HG02678 (cell line): ENCODE results near the gene REC114.
"Not testable (repeated sequence)": the region's sequence is repeated elsewhere in the genome, so short reads cannot be mapped to it uniquely, and the experiment has no call there.

Experiments used
- ATAC-seq: cut with Tn5 transposase; IDR thresholded peaks from one replicate; pipeline ENCODE4 v1.9.1; 2021; ENCODE audit warnings: mild to moderate bottlenecking, moderate library complexity; ENCODE audit not compliant: unreplicated experiment

The REC114 gene

GRCh38 chr15:73522011-73522410 lies 79.0 kb downstream of the REC114 start:
- ATAC-seq: no peak

- ATAC-seq: no peak
Measured at GRCh38 chr15:73524919-73525318, 82.0 kb downstream of the REC114 start.

- no peak for ATAC-seq
Measured at GRCh38 chr15:73527598-73527997, 84.6 kb downstream of the REC114 start.

GRCh38 chr15:73530649-73531048 lies 87.7 kb downstream of the REC114 start:
- ATAC-seq: no peak

GRCh38 chr15:73538123-73538522 lies 95.2 kb downstream of the REC114 start:
- ATAC-seq: no peak

- no peak for ATAC-seq
Measured at GRCh38 chr15:73538563-73539211, 95.7 kb downstream of the REC114 start.

- no peak for ATAC-seq
Measured at GRCh38 chr15:73539212-73540128, 96.5 kb downstream of the REC114 start.

GRCh38 chr15:73540161-73540560 lies 97.2 kb downstream of the REC114 start:
- ATAC-seq: no peak

GRCh38 chr15:73541479-73541878 lies 98.5 kb downstream of the REC114 start:
- ATAC-seq: no peak

GRCh38 chr15:73548925-73549324 lies 106.0 kb downstream of the REC114 start:
- not testable (repeated sequence) for ATAC-seq

GRCh38 chr15:73550190-73550589 lies 107.2 kb downstream of the REC114 start:
- no peak for ATAC-seq

GRCh38 chr15:73555080-73555479 lies 112.1 kb downstream of the REC114 start:
- ATAC-seq: no peak

GRCh38 chr15:73558529-73558928 lies 115.6 kb downstream of the REC114 start:
- no peak for ATAC-seq

GRCh38 chr15:73560501-73561117 lies 117.6 kb downstream of the REC114 start:
- no peak for ATAC-seq

- ATAC-seq: no peak
Measured at GRCh38 chr15:73564255-73564654, 121.3 kb downstream of the REC114 start.

- ATAC-seq: no peak
Measured at GRCh38 chr15:73567020-73567419, 124.1 kb downstream of the REC114 start.

GRCh38 chr15:73568564-73569280 lies 125.8 kb downstream of the REC114 start:
- no peak for ATAC-seq

- no peak for ATAC-seq
Measured at GRCh38 chr15:73569361-73569760, 126.4 kb downstream of the REC114 start.

GRCh38 chr15:73570355-73571032 lies 127.5 kb downstream of the REC114 start:
- ATAC-seq: no peak

GRCh38 chr15:73571346-73571745 lies 128.4 kb downstream of the REC114 start:
- ATAC-seq: no peak

GRCh38 chr15:73572296-73572695 lies 129.3 kb downstream of the REC114 start:
- ATAC-seq: no peak
